GM19043 (cell line): ENCODE measurements around the gene SKP1.

ENCODE experiments used
- ATAC-seq: cut with Tn5 transposase; IDR thresholded peaks from one replicate; pipeline ENCODE4 v1.9.1; 2021; ENCODE audit warnings: low read depth; ENCODE audit not compliant: unreplicated experiment

Gene SKP1

DNA sequence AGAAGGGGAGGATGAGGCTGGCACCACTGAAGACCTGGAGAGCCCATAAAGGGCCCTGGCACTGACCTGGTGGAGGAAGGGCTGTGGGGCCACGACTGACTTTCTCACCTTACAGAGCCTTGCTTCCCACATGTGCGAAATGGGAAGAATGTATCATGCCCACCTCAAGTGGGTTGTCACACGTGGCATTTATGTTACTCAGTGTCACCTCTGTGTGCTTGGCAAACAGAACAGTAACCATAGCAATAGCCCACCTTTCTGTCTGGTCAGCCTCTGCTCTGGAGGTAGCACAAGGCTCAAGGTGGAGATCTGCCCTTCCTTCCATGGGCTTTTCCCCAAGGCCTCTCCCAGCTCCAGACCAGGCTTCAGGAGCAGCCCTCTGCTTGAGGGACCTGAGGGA lies 45.6 kb downstream of the SKP1 start:
- no peak for ATAC-seq

DNA sequence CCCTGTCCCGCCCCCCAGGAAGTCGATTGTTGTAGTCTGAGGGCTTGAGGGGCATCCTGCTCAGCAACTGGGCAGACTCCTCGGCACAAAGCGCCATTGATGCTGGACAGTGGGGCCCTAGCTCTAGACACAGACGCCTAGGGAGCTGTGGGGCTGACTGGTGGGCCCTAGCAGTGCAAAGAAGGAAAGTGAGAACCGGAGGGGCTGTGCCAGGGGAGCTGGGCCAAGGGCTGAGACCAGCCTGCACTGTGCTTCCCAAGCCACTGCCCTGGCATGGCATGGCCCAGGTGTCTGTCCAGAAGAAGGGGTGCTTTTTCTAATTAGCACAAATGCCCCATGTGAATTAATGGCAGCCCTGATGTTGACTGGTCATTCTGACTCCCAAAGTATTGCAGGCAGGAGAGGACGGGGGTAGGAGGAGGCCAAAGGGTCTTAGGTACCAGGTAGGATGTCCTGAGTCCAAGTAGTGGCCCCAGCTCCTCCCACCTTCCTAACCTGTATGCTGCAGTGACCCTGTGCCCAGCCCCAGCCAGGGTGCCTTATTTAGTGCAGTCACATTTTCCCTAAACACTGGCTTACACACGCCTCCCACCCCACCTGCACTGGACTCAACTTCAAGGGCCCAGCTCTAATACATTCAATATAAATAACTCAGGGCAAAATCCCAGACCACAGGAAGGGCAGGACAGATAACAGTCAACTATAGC lies 46.4 kb downstream of the SKP1 start:
- no peak for ATAC-seq

DNA sequence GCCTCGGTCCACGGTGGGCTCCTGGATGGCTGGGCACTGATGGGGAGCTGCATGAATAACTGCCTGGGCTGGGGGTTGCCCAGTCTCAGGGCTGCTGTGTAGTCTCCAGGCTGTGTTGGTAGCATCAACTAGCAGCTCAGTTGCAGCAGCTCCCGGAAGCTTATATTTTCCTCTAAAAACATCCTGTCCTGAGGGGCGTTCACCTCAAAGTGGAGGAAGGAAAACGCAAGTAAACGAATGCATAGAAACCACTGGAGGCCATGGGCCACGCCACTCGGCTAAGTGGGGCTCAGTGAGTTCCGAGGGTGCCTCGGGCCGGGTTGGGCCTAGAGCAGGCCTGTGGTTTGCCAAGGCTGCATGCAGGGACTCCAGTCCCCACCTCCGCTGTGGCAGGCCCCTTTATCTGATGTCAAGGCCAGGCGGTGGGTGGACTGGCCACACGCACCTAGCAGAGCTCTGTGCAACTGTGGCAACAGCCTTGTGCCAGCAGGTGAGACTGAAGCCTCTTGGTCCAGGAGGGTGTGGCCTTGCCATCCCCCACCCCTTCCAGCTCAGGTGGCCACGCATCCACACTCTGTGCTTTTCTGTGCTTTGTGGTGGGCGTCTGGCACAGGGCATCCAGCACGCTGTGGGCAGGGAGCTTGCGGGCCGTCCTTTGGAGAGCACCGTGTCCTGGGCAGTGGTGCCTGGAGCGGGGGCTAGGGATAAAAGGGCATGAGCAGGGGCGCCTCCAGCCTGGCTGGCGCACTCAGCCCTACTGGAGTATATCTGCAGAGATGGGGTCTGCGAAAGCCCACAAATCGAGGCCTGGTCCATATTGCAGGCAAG lies 47.1 kb downstream of the SKP1 start:
- ATAC-seq, result no peak

DNA sequence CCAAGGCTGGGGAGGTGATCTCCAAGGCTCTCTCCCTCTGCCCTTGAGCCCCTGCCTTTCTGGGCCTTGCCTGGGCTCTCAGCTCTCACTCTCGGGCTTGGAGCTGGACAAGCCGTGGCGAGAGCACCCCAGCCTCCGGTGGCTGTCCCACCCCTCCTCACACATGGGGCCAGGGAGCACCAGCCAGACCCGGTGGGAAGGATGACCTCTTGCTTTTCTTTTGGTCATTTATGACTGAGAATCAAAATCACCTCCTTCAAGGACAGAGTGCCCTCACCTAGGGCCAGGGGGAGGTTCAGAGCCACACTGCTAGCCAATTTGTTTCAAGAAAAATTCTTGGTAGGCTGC lies 48.1 kb downstream of the SKP1 start:
- ATAC-seq, result no peak

DNA sequence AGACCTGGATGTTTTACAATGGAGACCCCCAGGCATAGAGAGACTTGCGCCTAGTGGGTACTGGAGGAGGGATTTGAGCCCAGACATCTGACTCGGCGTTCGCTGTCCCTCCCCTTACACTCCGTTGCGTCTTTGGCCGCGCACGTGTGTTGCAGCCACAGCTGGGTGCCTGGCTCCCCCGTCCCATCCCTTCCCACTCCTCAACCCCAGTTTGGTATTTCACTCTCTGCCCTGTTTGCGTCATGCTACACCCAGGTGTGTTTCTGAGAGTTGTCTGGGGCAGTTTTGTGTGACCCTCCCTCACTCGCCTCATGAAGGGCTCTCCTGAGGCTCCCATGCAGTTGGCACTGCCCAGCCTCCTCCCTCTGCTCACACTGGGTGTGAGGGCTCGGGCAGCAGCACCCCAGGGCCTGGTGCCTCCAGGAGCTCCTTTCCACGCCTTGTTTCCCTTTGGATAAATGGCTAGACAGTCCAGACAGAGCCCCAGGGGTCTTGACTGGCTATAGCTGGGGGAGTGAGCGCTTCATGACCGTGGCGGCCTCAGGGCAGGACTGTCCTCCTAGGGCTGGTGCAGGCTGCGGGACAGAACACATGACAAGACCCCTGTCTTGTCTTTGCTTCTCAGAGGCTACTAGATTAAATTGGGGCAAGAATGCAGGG lies 48.6 kb downstream of the SKP1 start:
- no peak for ATAC-seq

DNA sequence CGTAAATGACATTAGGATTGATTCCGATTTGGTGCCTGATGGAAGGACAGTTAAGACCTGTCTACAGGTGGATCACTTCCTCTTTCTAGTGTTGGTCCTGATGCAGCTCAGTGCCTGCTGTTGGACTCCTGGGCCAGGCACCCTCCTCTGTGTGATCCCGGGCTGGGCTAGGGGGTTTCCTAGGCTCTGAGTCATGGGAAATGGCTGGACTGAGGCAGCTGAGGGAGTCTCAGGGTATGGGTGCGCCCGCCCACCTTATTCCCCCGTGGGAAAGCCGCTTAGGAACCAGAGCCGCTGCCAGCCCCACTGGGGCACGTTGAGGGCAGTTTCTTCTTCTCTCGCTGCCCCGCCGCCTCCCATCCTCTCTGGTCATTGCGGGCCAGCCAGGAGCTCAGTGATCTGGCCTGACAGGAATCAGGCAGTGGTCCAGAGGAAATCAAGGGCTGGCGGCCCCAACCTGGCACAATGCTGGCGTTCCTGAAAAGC lies 49.3 kb downstream of the SKP1 start:
- peak; percentile 49 for ATAC-seq

DNA sequence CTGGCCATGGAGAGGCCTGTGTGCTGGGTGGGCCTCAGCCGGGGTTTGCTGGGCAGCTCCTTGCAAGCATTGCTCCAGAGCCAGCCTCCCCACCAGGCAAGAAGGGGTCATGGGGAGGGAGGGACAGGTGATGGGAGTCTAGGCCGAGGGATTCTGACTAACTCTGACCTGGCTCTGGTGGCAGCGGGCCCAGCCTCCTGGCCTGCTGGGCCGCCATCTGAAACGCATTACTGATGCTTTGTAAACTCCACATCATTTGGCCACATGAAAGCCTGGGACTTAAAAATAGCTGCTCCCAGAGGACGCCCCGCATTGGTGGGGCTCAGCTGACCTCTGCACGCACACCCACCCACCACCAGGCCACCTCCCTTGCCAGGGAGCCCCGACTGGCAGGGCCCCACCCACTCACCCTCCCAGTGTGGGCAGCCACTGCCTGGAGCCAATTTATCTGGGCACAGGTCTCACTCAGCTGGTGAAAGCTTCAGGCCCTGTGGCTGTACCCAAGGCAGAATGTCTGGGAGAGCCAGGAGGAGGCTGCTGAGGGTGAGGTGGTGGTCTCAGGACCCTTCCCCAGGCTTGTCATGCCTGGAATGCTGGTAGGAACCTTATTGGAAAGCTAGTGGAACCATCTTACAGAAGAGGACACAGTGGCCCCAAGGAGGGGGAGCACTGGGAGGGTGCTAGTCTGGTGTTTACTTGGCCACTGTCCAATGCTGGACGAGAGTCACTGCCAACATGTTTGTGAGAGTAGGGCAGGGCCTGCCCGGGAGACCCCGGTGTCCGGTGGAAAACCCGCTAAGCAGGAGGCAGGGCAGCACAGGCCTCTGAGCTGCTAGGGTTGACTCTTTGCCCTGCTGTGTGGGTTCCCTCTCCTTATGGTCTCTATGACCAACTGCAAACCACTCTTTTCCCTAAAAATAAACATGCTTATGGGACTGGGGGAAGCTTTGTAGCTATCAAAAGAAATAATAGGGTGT lies 51.4 kb downstream of the SKP1 start:
- no peak for ATAC-seq

DNA sequence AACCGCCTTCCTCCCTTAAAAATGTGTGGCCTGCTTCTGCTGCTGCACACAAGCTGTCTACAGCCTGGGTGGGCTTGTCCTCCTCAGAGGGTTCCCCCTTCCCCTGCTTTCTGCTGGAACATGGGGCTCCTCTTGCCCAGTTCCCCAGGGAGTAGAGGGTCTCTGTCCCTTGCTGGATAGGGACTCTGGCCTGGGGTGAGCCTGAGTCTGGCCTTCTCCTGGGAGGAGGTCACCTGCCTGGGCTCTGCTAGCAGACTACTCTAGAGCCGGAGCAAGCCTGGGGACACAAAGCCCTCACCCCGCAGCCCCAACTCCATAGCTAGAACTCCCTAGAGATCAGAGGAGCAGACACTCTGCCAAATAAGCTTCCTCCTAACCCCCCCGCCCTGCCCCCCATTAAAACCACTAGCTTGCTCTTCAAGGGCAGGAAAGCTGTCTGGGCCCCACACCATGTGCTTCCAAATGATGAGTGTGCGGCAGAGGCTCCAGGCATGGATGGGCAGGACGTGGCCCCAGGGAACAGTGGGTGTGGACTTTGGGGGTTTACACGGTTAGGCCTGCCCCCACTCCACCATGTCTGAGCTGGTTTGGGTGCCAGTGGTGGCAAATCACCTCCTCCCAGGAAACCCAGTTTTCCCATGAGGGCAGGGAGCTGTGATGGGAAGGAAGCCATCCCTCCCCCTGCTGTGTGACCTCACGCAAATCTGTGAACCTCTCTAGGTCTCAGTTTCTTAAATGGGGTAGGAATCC lies 52.3 kb downstream of the SKP1 start:
- ATAC-seq, result no peak

DNA sequence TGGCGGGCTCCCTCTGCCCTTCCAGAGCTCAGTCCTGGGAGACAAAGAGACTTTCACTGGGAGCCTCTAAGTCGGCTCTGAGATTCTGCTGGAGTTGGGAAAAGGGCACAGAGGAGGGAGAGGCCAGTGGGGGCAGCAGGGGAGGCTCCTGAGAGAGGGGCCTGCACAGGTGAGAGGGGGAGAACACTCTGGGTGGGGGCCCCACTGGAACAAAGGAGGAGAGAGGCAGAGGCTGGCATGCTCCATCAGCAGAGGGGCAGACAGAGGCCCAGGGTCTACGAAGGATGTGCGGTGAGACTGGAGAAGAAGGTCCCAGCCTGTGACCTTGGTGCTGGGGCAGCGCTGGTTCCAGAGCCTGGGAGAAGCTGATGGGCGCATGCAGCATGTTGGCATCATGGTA lies 53.4 kb downstream of the SKP1 start:
- ATAC-seq, result no peak

DNA sequence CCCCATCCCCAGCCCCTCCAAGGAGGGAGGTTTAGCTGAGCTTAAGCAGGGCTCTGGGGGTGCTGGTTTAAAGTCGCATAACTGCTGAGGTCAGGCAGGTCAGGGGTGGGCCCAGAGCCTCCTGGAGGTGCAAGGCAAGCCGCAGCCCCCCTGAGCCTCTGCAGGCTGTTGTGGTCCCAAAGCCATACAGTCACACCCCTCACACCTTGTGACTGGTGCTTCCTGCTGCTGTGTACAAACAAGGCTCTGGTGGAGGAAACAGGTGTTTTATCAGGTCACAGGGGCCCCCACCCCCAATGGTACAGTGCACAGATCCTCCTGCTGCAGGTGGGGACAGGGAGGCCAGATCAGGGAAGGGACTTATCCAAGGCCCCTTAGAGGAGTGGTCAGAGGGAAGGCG lies 54.2 kb downstream of the SKP1 start:
- no peak for ATAC-seq

DNA sequence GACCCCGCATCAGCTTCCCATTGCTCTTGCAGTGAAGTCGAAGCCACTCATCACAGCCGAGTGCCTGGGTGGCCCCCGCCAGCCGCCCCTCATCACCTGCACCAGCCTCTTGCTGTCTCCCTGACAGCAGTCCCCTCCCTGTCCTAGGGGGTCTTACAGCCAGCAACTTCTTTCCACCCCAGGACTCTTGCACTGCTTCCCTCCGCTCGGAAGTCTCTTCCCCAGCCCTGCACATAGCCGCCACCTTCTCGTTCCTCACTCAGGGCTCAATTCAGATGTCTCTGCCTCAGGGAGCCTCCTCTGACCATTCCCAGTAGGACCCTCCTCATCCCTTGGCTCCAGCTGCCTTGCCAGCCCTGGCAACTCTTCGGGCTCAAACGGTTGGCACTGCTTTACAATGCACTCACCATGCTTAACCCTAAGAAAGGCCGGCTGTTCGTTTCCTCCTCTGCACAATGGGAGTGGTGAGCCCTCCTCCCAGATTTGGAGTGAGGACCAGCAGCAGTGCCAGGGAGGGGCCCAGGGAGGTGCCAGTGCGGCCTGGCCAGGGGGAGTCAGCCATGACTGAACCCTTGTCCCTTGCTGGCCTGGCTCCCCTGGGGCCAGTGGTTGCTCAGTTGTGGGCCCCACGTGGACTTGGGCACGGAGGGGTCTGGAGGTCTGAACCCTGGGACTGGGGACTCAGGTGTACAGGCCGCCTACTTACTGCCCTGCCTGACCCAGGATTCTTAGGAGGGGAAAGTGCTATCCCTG lies 56.2 kb downstream of the SKP1 start:
- ATAC-seq, result no peak

DNA sequence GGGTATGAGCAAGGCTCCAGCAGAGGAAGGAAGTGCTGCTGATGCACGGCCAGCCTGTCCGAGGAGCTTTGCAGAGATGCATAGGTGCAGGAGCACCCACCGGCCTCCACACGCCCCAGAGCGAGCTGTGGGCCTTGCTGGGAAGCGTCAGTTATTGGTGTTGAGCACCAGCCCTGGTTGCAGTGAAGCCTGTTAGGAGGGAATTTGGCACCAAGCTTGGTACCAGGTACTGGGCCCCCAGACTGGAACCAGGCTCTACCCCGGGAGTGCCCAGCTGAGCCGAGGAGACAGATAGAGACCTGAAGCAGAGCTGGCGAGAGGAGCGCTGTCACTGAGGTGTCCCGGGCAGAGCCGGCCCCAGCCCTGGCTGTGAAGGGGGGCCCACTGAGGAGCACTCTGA lies 57.0 kb downstream of the SKP1 start:
- ATAC-seq, result no peak

DNA sequence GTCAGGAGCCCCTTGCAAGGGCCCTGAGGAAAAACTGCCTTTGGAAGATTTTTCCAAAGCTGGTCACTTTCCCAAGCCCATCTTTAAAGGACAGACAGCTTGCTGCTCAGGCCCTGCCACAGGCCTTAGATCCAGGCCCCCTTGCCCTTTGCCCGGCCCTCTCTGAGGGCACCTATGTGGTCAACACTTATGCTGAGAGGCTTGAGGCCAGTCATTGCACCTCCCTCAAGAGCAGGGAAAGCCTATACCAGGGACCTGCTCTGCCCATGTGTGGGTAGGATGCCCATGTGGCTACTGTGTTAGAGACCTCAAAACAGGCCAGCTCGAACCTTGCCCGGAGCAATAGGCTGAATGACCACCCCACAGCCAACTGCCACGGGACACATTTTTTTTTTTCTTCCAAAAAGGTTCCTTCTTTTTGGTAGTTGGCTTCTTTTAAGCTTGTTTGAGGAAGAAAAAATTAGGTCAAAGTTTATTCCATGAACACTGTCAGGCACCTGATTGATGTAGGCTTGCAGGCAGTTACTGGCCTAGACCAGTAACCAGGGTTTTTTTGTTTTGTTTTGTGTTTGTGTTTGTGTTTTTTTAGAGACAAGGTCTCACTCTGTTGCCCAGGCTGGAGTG lies 58.4 kb downstream of the SKP1 start:
- no peak for ATAC-seq

DNA sequence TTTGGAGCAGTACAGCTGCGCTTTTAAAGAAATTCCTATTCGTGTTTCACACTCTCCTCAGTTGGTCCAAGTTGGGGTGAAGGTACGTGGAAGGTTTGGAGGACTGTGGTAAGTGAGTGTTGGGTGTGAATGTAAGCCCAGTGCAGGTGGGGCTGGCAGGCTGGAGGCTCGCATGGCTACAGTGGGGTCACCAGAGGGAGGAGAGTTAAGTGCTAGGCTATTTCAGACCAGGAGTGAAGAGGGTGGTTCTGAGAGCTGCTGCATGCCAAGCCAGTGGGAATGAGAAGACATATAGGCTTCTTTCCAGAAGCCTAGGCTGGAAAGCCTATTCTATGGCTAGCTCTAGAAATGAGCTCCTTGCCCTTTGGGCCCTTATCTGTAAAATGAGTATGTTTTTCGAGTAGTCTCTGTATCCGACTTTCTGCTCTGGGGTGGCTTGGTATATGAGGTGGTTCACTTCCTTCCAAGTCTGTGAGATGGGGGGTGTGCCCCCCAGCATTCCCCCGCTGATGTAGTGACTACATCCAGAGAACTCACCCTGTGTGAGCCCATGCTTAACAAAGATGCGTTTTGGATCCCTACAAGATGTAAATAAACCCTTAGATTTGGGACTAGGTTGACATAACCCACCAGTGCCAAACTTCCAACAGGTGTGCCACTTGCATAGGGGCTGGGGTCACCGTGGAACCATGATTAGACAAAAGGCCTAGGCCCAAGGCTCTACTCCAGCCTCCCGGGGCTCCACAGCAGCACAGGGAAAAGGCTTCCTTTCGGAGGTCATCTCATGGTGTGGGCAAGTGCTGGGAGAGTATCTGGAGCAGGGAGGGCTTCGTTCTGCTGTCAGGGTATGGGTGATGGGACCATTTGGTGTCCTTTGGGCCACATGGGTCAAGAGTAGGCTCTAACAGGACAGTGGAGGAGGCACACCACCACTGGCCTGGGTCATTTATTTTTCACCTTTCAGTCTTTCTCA lies 59.7 kb downstream of the SKP1 start:
- ATAC-seq, result no peak

DNA sequence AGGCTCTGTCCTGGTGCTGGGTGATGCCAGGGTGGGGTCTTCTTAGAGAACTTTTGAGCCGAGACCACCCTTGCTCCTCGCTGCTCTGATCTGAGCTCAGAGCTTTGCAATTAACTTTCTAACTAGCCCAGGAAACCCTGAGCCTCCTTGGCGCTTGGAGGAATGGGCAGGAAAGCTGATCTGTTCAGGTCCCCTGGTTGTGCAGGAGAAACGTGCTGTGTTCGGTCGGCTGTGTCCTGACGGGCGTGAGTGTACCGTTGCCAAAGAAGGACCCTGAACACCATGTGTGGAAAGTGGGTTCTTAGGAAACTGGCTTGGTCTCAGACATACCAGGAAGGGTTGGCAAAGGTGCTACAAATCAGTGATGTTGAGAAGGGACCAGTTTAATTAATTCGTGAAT lies 60.5 kb downstream of the SKP1 start:
- ATAC-seq, result no peak

DNA sequence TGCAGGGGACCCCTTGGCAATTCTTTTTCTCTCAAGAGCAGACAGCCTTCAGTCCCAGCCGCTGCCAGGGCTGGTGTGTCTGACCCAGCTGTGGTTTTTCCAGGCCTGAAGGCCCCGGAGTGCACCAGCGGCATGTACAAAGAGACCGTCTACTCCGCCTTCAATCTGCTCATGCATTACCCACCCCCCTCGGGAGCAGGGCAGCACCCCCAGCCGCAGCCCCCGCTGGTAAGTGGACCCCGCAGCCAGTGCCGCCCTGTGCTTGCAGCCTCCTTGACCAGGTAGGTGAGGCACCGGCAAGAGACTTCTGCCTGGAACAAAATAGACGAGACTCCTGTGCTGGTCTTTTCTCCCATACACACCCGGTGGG lies 61.0 kb downstream of the SKP1 start:
- ATAC-seq, result no peak
